Fibroblast of mammary gland (primary cell): ENCODE results near the gene NRDE2.

Experiments used
- DNase-seq: peaks from one replicate; pipeline ENCODE4 v3.0.0-alpha.2; 2010; ENCODE audit warnings: low read depth
- H3K4me3 ChIP-seq: 2 replicates; pipeline ENCODE4 v1.5.1; 2011; ENCODE audit warnings: low read depth, mild to moderate bottlenecking, low read length, moderate library complexity; ENCODE audit not compliant: control insufficient read depth
- TF ChIP-seq, protein P1 (sequence below): conservative IDR thresholded peaks from 2 replicates; pipeline ENCODE4 v1.5.1; 2011; ENCODE audit warnings: low read depth, low read length, inconsistent platforms; ENCODE audit not compliant: control insufficient read depth, insufficient read depth

Gene NRDE2

DNA sequence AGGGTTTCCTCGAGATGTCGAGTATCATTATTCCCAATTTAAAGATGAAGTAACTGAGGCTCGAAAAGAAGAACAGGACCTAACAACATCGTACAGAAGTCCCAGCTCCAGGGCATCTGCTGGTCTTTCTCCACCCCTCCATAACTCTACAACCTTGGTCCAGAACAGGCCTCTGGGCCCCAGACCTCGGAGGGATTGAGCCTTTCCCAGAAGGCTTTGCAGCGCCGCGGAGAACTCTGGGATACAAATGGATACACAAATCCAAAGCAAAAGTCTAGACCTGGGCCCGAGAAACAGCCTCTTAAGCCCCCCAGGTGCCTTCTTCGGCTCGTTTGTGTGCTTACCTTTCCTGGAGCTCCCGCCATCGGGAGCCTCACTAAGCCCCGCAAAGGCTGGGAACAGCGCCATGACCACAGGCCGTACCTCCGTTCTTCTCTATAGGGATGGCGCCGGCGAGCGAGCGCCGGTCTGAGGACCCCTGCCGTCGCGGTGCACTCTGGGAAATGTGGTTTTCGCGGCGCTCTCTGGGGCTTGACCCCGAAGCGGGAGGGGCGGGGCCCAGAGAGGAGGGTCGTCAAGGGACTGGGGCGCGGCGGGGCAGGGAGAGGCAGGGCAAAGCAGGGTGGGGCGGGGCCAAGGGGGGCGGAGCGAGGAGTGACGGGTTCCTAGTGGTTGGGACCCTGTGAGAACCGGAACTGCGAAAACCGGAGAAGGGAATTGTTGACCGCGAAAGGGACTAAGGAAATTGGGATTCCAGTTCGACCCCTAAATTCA, at the start of gene NRDE2:
TSS of gene NRDE2 (minus strand) at position 445 of the 774 bp plus-strand sequence. CDS start at position 408, 37 bp downstream.
- TF ChIP-seq, protein P1, sequence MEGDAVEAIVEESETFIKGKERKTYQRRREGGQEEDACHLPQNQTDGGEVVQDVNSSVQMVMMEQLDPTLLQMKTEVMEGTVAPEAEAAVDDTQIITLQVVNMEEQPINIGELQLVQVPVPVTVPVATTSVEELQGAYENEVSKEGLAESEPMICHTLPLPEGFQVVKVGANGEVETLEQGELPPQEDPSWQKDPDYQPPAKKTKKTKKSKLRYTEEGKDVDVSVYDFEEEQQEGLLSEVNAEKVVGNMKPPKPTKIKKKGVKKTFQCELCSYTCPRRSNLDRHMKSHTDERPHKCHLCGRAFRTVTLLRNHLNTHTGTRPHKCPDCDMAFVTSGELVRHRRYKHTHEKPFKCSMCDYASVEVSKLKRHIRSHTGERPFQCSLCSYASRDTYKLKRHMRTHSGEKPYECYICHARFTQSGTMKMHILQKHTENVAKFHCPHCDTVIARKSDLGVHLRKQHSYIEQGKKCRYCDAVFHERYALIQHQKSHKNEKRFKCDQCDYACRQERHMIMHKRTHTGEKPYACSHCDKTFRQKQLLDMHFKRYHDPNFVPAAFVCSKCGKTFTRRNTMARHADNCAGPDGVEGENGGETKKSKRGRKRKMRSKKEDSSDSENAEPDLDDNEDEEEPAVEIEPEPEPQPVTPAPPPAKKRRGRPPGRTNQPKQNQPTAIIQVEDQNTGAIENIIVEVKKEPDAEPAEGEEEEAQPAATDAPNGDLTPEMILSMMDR, result no peak
- peak; percentile 94 for DNase-seq
- H3K4me3 ChIP-seq, result peak within 1 kb of the TSS; percentile 57

GRCh38 chr14:90381011-90381786, 49.5 kb upstream of the NRDE2 start:
- peak; percentile 45 for DNase-seq
- TF ChIP-seq, protein P1, result no peak

DNA sequence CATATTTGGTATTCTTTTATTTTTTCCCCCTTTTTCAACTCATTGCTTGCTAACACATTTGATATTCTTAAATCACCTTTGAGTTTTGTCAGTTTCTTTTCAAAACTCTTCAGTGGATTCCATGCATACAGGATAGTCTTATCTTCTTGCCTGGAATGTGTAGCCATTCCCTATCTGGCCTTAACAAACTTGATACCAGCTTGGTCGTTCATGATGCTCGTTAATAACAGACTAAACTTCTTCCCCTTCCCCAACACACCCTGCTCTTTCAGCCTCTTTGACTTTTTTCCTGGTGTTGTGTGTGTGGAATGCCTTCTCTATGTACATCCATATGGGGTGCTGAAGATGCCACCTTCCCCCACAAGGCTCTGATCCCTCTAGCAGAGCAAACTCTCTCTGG, 47.4 kb upstream of the NRDE2 start:
- DNase-seq, result no peak
- TF ChIP-seq, protein P1, result no peak
- no peak overlapping the region for H3K4me3 ChIP-seq

More at GRCh38 chr14:90381011-90381786, 49.5 kb upstream of the NRDE2 start:
- H3K4me3 ChIP-seq, result no peak overlapping the region

DNA sequence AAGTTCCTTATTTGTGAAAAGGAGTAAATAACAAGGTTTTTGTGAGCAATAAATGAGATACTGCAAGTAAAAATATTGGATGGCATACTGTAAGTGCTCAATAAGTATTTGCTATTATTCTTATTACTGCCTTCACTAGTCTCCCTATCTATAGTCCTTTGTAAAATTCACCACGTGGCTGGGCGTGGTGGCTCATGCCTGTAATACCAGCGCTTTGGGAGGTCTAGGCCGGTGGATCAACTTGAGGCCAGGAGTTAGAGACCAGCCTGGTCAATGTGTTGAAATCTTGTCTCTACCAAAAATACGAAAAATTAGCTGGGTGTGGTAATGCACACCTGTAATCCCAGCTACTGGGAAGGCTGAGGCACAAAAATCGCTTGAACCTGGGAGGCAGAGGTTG, 46.5 kb upstream of the NRDE2 start:
- DNase-seq, result no peak
- H3K4me3 ChIP-seq, result no peak overlapping the region
- TF ChIP-seq, protein P1, result no peak

- TF ChIP-seq, protein P1, result no peak
- no peak for DNase-seq
- no peak overlapping the region for H3K4me3 ChIP-seq
Observed at GRCh38 chr14:90375934-90376333, 44.2 kb upstream of the NRDE2 start.

GRCh38 chr14:90374813-90375212, 43.1 kb upstream of the NRDE2 start:
- no peak for DNase-seq
- H3K4me3 ChIP-seq, result no peak overlapping the region
- TF ChIP-seq, protein P1, result no peak
